NCI-H1048 (cell line): ENCODE data around the gene ASCC3.

Experiments
- DNase-seq: peaks from one replicate; lab custom pipeline; 2025; lab: John Stamatoyannopoulos, UW

The ASCC3 gene

DNA sequence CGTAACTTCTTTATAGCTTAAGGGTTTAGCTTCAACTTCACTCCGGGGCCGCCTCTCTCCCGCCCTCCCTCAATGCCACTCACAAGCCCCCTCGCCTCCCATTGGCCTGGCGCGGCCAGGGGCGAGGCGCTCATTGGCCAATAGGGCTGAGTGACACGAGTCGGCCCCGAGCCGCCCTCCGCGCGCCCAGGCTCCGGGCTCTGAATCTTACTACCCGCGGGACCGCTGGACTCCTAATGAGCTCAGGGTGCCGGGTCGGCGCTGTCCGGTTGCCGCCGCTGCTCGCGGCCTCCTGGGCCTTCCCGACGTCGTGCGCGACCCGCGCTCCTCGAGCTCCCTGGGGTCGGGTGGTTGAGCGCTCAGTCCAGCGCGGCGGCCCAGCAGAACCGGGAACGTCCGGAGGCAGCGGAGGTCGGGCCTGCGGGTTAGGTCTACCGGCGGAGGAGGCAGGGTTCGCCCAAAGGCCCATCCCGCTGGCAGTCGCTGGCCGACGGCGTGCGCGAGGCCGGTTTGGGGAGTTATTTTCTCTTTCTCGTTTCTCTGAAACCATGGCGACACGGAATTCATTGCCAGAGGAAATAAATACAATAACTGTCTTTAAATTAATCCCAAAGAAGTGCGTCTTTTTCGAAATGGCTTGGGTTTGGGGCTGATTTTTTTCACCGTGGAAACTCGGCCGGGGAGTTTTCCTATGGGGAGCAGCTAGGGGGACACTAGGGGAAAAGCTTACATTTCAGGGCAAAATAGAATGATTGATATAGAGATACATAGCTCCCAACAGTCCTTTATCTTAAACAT lies 416.0 kb downstream of the ASCC3 start, which contains the start of gene SIM1:
TSS of gene SIM1 (minus strand) at position 19 of the 798 bp plus-strand sequence. CDS start 1,453 bp downstream, outside the sequence.
- DNase-seq, result peak; percentile 50

DNA sequence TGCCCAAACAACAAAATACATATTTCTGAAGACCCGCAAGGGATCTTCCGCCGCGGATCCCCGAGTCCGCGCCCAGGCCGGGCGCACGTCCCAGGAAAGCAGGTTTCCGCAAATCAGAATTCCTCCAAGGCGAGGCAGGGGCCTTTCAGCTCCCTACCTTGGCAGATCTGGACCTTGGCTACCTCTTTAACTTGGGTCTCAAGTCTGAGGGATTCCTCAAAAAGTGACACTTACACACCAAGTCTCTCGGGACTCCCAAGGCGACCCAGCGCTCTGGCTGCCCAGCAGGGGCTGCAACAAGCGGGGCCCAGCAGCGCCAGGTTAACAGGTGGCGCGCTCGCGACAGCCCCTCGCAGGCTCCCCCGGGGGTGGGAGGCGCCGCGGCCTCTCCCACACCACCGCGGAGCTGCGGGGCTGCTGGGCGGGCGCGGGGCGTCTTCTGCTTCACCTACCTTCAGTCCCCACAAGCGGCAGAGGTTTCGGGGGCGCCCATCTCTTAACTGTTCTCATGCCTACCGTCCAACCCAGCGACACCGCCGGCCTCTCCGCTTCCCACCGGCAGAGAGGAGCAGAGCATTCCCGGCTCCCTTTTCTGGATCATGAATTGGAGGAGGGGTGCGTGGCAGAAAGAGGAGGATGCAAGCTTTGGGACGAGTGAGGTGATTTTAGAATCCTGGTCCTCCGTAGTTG lies 416.8 kb downstream of the ASCC3 start:
- DNase-seq, result no peak

DNA sequence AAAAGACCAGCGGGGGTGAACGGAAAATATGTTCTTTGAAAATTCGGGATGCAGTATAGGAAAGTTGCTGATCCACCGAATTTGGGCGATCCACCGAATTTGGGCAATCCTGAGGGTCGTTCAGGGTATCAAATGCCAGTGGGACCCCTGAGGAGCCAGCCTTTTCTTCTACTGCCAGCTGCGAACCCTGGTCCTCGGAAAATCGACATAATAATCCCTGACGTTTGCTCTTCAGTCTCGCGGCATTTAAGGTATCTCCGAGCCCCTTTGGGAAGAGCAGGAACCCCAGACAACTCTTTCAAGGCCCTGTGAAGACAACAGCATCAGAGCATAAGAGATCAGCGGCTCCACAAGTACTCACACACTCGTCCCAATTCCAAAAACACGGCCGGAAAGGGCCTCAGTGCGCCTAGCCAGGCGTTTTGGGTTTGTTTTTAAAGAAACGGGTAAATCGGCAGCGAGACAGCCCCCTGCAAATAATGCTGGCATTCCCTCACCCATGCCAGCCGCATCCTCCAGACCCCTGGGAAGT lies 417.4 kb downstream of the ASCC3 start:
- no peak for DNase-seq

DNA sequence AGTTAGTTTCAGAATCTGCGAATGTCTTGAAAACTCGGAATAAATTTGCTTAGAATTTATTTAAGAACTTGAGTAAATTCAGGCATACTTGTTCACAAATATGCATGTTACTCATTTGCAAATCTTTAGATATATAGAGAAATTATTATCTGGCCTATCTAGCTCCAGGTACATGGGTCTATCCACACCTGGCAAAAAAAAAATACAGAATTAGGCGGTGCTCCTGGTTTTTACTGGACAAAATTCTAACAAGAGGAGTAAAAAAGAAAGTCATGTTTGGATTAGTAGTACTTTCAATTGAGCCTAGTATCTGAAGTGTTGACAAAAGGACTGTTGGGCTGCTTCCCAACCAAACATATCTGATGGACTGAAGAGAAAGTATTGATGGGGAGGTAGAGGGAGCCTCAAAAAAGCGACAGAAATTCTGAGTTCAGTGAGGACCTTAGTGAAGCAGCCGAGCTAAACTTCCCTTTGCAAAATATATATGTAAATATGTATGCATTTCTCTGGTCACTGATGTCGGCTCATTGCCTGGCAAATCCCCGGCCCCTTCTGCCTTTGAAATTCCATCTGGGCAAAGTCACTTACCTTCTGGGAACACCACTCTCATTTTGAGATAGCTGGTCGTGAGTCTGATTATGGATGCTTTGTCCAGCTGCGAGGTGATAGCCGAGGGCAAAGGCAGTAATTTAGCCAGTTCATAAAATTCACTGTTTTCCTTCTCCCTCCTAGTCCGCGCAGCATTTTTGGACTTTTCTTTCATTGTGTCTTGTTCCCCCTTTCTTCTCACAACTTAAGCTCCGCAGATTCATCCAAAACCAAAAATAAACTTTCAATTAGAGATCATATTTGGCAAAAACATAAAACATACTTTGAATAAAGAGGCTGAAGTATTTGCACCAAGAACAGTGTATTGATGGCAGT lies 418.2 kb downstream of the ASCC3 start:
- DNase-seq, result no peak

DNA sequence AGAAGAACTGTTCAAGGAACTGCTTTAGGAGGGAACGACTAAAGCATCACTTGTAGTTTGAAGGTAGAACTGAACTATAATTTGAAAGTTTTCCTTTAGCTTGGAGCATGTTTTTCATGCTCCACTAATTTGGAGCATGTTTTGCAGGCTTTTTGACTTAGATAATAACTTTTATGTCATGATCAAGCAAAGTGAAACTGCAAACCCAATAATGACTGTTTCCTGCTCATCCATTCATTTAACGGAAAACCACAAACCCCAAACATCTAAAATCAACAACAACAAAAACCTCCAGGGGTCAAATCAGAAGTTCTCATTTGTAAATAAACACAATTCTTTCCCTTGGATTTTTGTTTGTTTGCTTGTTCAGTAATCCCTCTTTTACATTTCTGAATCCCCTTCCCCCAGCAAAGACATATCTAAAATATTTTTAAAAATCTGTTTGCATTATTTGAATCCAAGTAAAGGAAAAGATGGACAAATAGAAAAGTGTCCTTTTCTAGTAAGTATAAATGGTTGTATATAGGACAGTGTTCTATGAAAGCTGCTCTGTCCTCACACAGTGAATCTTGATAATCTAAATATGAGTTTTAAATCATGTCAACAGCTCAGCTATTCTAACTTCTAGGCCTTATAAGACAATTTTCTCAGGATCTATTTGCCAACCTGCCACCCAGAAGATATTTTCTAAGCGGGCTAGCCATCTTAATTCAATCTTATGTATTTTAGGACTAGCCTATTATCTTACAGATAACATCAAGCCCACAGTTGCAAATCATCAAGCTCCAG lies 419.0 kb downstream of the ASCC3 start:
- no peak for DNase-seq

DNA sequence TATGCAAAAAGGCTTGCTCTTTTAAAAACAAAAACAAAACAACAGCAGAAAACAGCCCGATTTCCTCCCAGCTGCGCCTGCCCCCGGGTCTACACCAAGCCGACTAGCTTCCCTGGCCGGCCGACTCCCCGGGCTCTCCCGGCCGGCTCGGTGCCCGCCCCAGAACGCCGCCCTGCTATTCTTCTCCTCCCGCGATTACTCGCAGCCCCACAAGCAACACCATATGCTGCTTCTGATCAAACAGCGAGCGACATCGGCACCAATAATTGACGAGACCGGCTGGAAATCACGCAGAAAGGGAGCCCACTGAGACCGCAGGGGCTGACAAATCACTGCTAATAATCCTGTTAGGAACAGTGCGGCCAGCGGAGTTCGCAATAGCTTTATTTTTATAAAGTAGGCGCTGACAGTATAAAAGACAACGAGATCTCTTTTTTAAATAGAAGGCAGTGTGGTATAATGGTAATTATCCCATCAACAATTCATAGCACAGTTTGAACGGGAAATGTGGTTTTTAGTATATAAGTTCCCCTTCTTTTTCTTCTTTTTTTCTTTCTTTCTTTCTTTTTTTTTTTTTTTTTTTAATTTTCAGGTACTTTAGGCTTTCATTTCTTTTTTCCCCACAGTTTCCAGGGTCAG lies 419.7 kb downstream of the ASCC3 start:
- no peak for DNase-seq

DNA sequence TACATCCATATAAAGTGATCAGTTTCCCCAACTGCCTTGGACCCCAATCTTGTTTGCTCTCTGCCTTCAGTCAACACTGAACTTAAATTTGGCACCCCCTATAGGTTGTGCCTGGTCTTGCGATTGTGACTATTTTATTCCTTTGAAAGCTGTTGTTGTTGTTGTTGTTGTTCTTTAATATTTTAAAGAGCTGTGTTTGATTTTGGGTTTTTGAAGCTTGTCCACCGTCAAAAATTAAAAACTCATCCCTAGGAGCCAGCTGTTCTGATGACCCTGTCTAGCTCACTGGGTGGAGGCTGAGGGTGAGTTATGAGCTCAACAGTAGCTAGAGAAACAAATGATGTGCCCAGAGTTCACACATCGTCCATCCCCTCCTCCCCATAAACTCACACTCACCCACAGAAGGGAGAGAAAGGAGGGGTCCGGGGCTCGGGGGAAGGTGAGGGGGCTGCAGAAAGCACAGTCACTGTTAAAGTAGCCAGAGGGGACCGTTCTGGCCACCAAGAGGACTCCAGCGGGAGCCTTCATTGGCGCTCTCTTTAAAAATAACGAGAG lies 420.4 kb downstream of the ASCC3 start:
- DNase-seq, result no peak

DNA sequence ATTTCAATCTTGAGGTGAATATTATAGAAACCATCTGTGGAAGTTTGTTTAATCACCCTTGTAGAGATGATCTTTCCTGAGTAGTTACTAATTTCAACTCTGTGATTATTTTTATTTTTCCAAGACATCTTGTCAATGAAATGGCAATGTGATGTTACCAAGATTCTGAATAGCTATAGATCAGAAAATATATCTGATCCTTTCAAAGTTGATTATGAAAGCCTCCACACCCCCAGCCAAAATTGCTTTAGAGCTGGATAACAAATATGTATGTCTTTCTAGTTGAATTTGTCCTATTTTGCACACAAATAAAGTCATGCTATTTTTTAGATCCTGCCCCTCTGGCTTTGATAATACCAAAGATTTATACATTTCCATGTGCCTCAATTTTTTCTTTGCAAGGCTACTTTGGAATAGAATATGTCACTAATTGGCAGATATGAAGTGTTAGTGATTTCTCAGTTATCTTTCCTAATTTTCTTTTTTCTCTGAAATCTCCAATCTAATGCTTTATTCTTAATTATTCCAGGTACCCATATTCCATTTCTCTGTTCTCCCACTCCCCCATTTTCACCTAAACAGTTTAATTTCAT lies 421.4 kb downstream of the ASCC3 start:
- DNase-seq, result no peak

DNA sequence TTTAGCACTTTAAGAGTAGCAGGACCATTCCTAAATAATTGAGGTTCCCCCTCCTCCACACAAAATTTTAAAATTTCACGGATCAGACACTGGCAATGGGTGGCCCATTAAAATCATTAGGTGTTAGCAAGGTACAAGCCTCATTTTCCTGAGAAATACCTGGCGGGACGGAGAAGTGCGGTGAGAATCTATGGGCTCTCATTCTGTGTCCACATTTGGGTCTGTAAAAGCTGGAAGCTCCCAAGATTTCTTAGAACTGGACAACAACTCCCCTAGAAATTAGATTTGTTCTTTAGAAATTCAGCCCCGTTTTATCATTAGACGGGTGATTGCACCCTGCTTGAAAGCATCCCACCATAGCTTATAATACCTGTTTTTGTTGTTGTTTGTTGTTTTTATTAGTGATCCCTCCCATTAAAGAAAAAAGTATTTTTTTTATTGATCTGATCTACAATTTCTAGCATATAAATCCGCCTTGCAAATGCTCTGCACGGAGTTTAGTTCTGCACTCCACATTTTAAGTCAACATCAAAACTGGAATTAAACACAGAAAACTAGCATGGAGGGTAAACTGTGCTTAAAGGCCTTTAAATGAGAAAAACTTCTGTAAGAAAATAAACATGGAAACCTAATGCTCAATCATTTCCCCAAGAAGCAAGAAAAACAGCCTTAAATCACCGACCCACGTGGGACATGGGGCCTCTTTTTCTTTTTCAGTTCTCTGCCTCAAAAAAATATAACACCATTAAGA lies 422.1 kb downstream of the ASCC3 start:
- no peak for DNase-seq
